HG02588 (cell line): ENCODE results near the gene SLC50A1.
"Not testable (repeated sequence)": the region's sequence is repeated elsewhere in the genome, so short reads cannot be mapped to it uniquely, and the experiment has no call there.

Experiments used
- ATAC-seq: cut with Tn5 transposase; IDR thresholded peaks from one replicate; pipeline ENCODE4 v1.9.1; 2021; ENCODE audit warnings: mild to moderate bottlenecking, moderate library complexity; ENCODE audit not compliant: unreplicated experiment

The SLC50A1 gene

DNA sequence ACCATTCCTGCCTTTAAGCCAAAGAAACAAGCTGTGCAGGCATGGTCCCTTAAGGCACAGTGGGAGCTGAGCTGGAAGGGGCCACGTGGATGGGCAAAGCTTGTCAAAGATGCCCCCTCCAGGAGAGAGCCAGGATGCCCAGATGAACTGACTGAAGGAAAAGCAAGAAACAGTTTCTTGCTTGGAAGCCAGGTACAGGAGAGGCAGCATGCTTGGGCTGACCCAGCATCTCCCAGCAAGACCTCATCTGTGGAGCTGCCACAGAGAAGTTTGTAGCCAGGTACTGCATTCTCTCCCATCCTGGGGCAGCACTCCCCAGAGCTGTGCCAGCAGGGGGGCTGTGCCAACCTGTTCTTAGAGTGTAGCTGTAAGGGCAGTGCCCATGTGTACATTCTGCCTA, 1.3 kb upstream of the SLC50A1 start:
- ATAC-seq = no peak

DNA sequence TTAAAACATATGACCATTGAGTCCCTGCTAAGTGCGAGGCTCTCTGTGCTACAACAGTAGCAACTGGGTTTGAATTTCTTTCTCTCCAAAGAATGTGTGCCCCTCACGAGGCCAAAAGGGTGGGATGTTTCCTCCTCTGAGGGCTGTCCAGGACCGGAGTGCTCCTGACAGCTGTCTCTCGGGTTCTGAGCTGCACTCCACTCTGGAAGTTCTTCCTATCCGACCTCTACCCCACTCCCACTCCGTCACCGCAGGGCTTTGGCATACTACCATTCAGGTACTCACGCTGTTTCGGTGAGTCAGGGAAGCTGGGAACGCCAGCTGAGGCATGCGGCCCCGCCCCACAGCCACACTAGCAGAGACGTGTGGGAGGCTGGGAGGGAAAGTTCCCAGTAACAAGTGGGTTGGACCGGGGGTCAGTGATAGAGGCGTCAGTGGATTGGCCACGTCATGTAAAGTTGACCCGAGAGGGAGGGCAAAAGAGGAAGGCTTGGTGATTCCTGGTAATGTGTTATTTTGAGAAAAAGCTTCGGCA, 705 bp upstream of the SLC50A1 start:
- ATAC-seq = no peak

GRCh38 chr1:155136748-155137147, 1.1 kb downstream of the SLC50A1 start:
- no peak for ATAC-seq

GRCh38 chr1:155137154-155137949, 1.7 kb downstream of the SLC50A1 start:
- no peak for ATAC-seq

- peak; percentile 62 for ATAC-seq
Observed at GRCh38 chr1:155139895-155140629, 4.4 kb downstream of the SLC50A1 start, which contains the start of gene DPM3. TSS of gene DPM3 (minus strand) at chr1:155140531. CDS start at chr1:155140240, 291 bp downstream.

DNA sequence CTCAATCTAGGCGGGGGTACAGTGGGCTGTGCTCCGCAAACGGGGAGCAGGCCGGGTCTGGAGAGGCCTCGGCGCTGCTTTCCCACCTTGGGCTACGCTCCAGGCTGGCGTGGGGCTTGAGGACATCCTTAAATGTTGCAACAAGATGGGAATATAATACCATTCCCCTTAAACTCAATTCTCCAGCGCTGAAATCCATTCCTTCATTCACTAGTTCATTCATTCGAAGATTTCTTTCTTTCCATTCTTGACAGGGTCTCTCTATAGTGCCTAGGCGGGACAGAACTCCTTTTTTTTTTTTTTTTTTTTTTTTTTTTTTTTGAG, 4.9 kb downstream of the SLC50A1 start:
- no peak for ATAC-seq

DNA sequence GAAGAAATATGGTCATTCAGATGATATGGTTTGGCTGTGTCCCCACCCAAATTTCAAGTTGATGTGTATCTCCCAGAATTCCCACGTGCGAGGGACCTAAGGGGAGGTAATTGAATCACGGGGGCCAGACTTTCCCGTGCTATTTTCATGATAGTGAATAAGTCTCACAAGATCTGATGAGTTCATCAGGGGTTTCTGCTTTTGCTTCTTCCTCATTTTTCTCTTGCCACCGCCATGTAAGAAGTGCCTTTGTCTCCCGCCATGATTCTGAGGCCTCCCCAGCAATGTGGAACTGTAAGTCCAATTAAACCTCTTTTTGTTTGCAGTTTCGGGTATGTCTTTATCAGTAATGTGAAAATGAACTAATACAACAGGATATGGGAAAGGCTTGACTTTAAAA, 6.1 kb downstream of the SLC50A1 start:
- no peak for ATAC-seq

- ATAC-seq = no peak
Observed at GRCh38 chr1:155145491-155145890, 9.8 kb downstream of the SLC50A1 start.

GRCh38 chr1:155155996-155156643, 20.5 kb downstream of the SLC50A1 start:
- ATAC-seq = not testable (repeated sequence)

DNA sequence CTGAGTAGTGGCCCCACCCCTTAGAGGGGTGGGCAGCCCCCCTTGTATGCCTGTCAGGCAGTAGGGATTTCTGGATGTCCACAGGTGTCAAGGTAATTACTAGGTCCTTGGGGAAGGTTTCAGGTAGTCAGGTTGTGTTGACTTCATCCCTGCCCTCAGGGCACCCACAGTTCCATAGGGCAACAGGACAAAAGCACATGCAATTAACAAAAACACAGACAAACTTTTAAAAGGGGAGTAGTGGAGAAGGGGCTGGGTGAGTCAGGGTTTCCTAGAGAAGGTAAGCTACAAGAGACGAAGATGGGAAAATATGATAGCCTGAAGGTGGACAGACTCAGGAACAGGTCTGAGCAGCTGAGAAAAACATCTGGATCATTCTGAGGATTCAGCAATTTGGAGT, 23.3 kb downstream of the SLC50A1 start:
- ATAC-seq = no peak

DNA sequence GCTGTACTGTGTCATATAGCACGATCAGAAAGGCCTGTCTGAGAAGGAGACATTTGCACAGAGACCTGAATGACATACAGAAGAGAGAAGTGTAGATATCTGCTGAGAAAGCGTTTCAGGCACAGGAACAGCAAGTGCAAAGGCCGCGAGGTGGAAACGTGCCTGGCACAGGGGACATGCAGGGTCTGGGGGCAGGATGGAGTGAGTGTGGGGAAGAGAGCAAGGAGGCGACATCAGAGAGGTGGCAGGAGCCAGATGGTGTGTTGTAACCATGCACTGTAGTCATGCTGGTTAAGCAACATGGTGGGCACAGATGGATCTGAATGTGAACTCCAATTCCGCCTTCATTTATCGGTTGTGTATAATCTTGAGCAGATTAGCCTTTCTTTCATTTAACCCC, 24.5 kb downstream of the SLC50A1 start:
- no peak for ATAC-seq

GRCh38 chr1:155162631-155163030, 27.0 kb downstream of the SLC50A1 start:
- ATAC-seq = not testable (repeated sequence)

DNA sequence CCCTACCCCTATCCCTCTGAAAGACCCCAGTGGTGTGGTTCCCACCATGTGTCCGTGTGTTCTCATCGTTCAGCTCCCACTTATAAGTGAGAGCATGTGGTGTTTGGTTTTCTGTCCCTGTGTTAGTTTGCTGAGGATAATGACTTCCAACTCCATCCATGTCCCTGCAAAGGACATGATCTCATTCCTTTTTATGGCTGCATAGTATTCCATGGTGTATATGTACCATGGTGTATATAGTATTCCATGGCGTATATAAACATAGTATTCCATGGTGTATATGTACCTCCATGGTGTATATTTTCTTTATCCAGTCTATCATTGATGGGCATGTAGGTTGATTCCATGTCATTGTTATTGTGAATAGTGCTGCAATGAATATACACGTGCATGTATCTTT, 28.1 kb downstream of the SLC50A1 start:
- not testable (repeated sequence) for ATAC-seq

- not testable (repeated sequence) for ATAC-seq
Observed at GRCh38 chr1:155164625-155165024, 29.0 kb downstream of the SLC50A1 start.

DNA sequence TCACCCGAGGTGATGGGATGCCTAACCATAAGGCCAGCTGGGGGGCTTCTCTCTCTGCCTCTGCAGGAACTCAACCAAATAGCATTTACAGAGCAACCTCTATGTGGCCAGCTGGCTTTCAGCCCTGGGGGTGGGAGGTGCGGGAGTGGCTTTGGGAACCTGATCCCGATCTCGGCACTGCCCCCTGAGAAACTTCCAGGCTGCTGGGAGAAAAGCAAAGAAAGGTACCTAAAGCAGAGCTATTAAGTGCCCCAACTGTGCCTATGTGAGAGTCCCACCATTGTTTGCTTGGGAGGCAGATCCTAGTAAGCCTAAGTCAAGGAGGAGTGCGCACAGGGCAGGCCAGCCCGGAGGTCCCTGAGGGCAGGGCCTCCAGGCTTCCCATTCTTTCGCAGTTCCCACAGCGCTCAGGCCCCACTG, 30.4 kb downstream of the SLC50A1 start:
- no peak for ATAC-seq

- ATAC-seq = no peak
Observed at GRCh38 chr1:155166471-155167165, 31.0 kb downstream of the SLC50A1 start.

GRCh38 chr1:155167166-155168104, 31.8 kb downstream of the SLC50A1 start:
- peak; percentile 51 for ATAC-seq

GRCh38 chr1:155168105-155168445, 32.4 kb downstream of the SLC50A1 start:
- not testable (repeated sequence) for ATAC-seq

DNA sequence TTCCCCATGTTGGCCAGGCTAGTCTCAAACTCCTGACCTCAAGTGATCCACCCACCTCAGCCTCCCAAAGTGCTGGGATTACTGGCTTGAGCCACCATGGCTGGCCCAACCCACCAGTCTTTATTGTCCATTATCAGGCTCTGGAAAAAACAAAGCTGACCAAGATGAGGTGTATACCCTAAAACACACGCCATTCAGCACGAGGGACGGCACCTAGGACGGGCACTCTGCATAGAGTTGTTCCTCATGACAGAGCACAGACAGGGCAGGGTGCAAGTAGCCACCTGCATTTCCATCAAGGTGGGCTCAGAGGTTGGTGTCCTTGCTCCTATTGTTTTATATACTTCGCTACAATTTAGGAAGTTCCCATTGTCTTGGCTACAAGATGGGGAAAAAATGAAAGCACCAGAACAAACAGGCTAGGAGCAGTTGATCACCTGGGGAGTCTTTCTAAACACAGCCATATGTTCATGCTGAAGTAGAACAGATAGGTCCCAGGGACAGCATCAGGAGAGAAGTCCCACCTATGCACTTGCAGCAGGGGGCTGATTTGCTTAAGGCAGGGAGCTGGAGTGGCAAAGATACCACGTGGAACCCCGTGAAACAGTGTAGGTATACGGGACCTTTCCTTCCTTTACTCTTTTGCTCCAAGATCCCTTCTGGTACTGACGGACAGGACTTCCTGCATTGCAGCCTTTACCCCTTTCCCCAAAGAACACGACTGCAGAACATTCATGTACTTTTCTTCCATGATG, 33.0 kb downstream of the SLC50A1 start:
- ATAC-seq = no peak
